Measurements from ENCODE around the gene PRPF6.

The PRPF6 gene

GRCh38 chr20:64022671-64023360 lies 41.9 kb downstream of the PRPF6 start:
- no peak for DNase-seq

- no peak for DNase-seq
These were observed 42.6 kb downstream of the PRPF6 start for GRCh38 chr20:64023361-64024140.

GRCh38 chr20:64024141-64024990 lies 43.4 kb downstream of the PRPF6 start:
- no peak for DNase-seq

GRCh38 chr20:64025101-64025825 lies 44.3 kb downstream of the PRPF6 start:
- no peak for DNase-seq

GRCh38 chr20:64025826-64026412 lies 45.0 kb downstream of the PRPF6 start:
- no peak for DNase-seq

- DNase-seq = no peak
These were observed 47.2 kb downstream of the PRPF6 start for GRCh38 chr20:64027981-64028685.

- no peak for DNase-seq
These were observed 48.6 kb downstream of the PRPF6 start for GRCh38 chr20:64029293-64030117.

GRCh38 chr20:64030371-64031134 lies 49.6 kb downstream of the PRPF6 start:
- no peak for DNase-seq

- no peak for DNase-seq
These were observed 50.9 kb downstream of the PRPF6 start for GRCh38 chr20:64031822-64032314.

- no peak for DNase-seq
These were observed 52.0 kb downstream of the PRPF6 start for GRCh38 chr20:64032706-64033624.

- no peak for DNase-seq
These were observed 53.1 kb downstream of the PRPF6 start for GRCh38 chr20:64033981-64034493.

- no peak for DNase-seq
These were observed 54.4 kb downstream of the PRPF6 start for GRCh38 chr20:64035066-64035932.

- no peak for DNase-seq
These were observed 55.0 kb downstream of the PRPF6 start, which contains the start of gene C20orf204 for GRCh38 chr20:64035933-64036345. Gene C20orf204 (plus strand): TSS chr20:64036182. CDS start chr20:64036324, 142 bp downstream.

GRCh38 chr20:64036346-64037198 lies 55.6 kb downstream of the PRPF6 start:
- no peak for DNase-seq

GRCh38 chr20:64037199-64037497 lies 56.2 kb downstream of the PRPF6 start:
- no peak for DNase-seq

- no peak for DNase-seq
These were observed 56.7 kb downstream of the PRPF6 start for GRCh38 chr20:64037498-64038213.

Measured in CD4-positive, alpha-beta T cell treated with Interferon gamma for 1 hour (primary cell).